GM19372 (cell line): ENCODE measurements around the gene ZMAT3.

ENCODE experiments used
- ATAC-seq: cut with Tn5 transposase; IDR thresholded peaks from one replicate; pipeline ENCODE4 v1.9.1; 2021; ENCODE audit warnings: mild to moderate bottlenecking, low read depth, moderate library complexity; ENCODE audit not compliant: unreplicated experiment

ZMAT3 gene

GRCh38 chr3:179028408-179028807, 43.2 kb downstream of the ZMAT3 start:
- no peak for ATAC-seq

DNA sequence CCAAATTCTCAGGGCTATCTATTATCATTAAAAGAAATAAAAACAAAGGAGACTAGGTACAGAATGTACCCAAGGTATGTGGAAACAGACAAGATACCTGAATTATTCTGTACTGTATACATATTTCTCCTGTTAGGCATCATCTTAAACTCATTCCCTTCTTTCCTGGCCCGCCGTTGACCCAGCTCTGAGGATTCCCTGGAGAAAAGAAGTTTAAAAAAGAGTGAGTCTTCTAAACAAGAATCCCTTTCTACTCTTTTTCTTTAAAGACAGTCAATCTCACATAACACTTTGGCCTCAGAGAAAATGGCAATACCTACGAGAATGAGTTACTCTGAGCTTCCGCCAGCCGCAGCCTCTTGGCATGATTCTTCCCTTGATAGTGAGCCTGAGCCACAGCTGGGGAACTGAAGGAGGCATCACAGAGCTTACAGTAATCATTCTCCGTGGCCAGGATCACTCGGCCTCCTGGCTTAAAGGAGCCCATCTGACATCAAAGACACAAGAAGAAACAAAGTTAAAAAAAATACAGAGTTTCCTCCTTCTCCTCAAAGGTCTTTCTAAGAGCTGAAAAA, 44.2 kb downstream of the ZMAT3 start:
- ATAC-seq = no peak

DNA sequence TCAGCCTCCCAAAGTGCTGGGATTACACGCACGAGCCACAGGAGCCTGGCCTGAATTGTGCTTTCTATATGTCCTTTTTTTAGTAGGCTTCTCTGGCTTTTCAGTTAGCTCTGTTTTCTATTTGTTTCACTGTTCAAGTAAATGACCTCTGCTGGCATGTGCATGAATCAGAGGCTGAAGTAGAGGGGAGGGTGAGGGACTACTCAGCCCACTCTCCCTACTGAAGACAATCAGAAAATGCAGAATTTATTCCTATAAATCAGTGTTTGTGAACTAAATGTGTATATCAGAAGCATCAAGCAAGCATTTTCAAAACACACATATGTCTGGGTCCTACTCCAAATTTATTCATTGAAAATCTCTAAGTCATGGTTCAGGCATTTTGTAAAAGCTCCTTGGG, 45.0 kb downstream of the ZMAT3 start:
- ATAC-seq = no peak

GRCh38 chr3:179021119-179021903, 50.3 kb downstream of the ZMAT3 start:
- no peak for ATAC-seq

GRCh38 chr3:179020112-179020511, 51.5 kb downstream of the ZMAT3 start:
- no peak for ATAC-seq

DNA sequence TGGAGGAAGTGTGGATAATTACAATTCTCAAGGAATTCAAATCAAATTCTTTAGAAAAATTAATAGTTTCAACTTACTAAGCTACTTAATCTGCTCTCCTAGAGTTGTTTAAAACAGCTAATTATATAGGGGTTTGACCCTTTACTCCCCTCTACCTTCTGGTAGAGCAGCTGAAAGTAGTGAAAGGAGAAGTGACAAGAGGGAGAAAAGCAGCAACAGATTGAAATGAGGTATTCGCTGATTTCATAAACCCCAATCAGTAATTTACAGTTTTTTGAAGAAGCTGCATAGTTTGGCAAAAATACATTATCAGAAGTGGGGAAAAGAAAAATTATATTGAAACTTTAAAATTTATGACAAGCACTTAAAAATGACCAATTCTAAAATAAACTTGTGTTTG, 52.8 kb downstream of the ZMAT3 start:
- no peak for ATAC-seq

DNA sequence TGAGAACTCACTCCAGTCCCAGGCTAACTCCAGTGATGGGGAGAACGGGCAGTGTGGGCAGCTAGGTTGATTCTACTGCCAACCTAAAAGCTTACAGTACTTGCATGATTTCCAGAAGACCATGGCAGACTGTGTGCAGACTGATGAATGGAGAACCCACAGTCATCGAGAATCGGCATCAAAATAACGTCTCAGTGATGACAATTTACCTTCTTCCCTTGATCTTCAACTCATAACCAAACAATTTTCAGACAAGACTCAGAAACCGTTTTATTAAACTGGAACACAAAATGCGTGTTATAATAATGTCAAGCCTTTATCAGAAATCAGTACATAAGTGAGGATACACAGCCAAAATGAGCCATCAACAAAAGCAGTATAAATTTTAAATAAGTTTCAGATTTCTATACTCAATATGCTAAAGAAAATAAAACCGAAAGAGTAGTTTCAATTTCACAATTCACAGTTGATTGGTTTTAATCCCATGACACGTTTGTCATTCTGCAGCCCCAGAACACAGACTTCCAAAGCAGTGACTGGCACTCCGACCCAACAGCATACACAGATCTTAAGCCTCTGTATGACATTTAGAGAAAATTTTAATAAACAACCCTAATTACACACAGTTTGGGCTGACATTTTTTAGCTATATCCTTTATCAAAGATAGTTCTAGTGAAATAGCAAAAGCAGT, 54.5 kb downstream of the ZMAT3 start:
- ATAC-seq = peak; percentile 68

GRCh38 chr3:179015551-179016020, 56.0 kb downstream of the ZMAT3 start:
- peak; percentile 73 for ATAC-seq

DNA sequence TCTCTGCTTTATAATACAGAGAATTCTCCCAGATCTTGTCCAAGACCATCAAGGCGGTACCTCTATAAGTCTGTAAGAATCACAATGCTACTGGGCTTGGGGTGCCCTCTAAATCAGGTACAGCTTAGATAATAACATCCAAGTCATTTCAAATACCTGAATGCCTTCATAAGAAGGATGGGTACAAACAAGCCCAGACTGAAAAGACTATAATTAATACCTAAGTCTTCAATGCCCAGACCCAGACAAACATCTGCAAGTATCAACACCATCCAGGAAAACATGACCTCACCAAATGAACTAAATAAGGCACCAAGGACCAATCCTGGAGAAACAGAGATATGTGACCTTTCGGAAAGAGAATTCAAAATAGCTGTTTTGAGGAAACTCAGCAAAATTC, 65.9 kb downstream of the ZMAT3 start:
- no peak for ATAC-seq

DNA sequence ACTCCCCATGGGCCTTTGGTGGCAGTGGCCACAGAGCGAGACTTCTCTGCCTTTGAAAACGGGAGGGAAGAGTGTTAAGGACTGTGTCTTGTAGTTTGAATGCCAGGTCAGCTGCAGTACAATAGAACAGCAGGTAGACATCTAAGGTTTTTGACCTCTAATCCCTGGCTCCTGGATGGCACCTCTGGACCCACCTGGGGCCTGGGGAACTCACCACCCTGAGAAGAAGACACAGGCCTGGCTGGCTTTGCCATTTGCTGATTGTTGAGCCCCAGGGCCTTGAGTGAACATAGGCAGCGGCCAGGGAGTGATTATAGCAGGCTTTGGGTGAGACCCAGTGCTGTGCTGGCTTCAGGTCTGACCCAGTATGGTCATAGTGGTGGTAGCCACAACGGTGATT, 66.4 kb downstream of the ZMAT3 start:
- no peak for ATAC-seq

- no peak for ATAC-seq
Observed at GRCh38 chr3:179000659-179001058, 71.0 kb downstream of the ZMAT3 start.

GRCh38 chr3:179000144-179000543, 71.5 kb downstream of the ZMAT3 start:
- ATAC-seq = no peak

DNA sequence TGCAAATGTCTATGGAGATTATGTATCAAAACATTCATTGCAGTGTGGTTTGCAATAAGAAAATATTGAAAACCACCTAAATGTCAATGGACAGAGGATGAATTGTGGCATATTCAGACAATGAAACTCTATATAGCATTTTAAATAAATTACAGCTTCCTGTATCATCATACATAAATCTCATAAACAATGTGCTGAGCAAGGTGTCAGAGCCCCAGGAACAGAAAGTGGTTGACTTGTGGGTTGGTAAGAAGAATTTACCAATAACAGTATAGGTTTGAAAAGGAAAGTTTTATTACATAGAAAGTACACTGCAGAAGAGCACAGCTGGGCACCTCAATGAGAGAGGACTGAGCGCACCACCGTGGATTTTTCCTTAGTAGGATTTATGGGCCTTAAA, 75.2 kb downstream of the ZMAT3 start:
- no peak for ATAC-seq

- ATAC-seq = no peak
Observed at GRCh38 chr3:178990293-178990692, 81.3 kb downstream of the ZMAT3 start.

DNA sequence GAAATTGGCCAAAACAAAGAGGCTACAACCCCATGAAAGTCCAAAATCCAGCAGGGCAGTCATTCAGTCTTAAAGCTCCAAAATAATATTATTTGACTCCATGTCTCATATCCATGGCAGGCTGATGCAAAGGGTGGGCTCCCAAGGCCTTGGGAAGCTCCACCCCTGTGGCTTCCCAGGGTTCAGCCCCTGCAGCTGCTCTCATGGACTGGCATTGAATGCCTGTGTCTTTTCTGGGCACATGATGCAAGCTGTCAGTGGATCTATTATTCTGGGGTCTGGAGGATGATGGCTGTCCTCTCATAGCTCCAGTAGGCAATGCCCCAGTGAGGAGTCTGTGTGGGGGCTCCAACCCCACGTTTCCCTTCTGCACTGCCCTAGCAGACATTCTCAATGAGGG, 81.8 kb downstream of the ZMAT3 start:
- ATAC-seq = no peak

DNA sequence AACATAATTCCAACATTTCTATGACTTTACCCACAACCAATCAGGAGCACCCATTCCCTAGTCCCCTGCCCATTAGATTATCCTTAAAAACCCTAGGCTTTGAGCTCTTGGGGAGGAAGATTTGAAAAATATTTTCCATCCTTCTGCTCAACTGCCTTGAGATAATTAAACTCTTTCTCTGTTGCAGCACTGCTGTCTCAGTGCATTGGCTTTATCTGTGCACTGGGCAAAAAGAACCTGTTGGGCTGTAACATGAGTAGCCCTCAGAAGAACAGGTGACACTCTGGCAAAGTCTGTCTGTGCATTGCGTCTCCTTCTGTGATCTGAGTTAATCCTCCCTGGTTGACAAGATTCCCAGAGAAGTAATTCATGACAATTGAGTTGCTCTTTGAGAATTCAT, 83.9 kb downstream of the ZMAT3 start:
- no peak for ATAC-seq

DNA sequence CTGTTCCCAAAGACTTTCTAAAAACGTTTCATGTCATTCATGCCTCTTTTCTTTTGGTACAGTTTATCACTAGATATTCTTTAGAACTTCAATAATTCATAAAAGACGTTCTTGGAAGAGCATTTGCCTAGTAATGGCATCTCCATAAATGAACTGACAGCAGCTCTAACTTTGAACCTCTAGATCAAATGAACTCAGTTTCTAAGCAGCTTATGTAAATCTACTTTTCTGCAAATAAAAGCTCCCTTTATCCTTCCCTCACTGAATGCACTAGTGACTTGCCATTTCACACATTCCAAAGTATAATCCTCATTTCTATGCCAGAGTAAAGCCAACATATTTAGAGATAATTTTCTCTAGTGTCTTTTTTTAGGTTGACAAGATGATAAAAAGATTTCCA, 85.2 kb downstream of the ZMAT3 start:
- no peak for ATAC-seq

GRCh38 chr3:178982137-178982536, 89.5 kb downstream of the ZMAT3 start:
- peak; percentile 97 for ATAC-seq

GRCh38 chr3:178975320-178975719, 96.3 kb downstream of the ZMAT3 start:
- no peak for ATAC-seq

GRCh38 chr3:178971614-178972013, 100.0 kb downstream of the ZMAT3 start:
- no peak for ATAC-seq

DNA sequence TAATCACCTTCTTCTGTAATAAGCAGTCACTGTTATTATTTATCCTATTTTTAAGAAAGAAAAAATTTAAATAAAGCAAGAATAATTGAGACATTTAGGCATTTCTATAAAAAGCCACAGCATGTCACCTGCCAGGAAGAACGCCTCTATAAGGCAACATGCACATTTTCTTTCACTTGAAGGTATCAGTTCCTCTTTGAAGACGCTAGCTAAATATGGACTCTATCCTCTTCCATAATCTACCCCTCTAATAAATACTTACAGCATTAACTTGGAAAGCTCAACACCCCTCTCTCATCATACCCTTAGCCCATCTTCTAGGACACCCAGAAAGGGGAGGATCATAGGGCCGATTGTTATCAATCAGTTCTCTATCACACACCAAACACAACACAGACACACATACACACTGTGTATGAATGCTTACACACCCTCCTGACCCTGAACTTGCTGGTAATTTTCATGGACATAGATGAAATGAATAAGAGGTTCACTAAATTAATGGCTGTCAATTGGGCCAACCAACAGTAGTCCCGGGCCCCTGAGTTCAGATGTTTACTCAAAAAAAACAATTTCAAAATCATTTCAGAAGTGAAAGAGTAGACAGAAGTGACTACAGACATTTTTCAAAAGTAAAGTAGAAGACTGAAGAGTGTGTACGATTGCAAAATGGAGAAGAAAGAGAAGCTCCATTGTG, 102.5 kb downstream of the ZMAT3 start:
- peak; percentile 88 for ATAC-seq
